Ovary (tissue), 3 donors: ENCODE results near the gene EYA2.

Source experiments
- EP300 ChIP-seq: sonication (generic); formaldehyde crosslinking; IDR thresholded peaks from one replicate; pipeline ENCODE4 v1.6.1; 2017; ENCODE audit warnings: antibody characterized with exemption
- TF ChIP-seq, protein P1 (sequence below), 3 donors: fragments of 450-650 bp in 2 of 3; fragments of 200-600 bp in 1 of 3; IDR thresholded peaks; one replicate each; pipeline versions ENCODE4 v1.5.1 to v1.8.0; 2016 to 2022; ENCODE audit warnings: antibody characterized with exemption in 3 of 3, mild to moderate bottlenecking in 1 of 3
- donor health status: DM: no; HTN: no; CAD: no.

DNA sequence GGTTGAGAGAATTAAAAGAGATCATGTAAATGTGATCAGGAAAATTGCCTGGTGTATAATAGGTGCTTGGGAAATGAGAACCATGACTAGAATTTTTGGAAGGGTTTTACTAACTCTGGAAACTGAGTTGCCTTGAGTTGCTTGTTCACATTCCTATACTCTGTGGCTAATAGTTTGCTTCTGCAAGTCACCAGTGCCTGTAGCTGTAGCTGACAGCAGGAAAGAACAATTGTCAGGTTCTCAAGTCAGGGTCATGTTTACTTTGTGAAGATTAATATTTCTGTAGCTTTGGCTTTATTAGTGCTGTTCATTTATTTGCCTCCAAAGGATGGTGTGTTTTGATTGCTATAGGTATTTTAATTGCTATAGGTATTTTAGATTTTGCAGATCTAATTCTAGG lies 86.5 kb downstream of the EYA2 start:
- no peak for TF ChIP-seq EP300
- TF ChIP-seq, protein P1, sequence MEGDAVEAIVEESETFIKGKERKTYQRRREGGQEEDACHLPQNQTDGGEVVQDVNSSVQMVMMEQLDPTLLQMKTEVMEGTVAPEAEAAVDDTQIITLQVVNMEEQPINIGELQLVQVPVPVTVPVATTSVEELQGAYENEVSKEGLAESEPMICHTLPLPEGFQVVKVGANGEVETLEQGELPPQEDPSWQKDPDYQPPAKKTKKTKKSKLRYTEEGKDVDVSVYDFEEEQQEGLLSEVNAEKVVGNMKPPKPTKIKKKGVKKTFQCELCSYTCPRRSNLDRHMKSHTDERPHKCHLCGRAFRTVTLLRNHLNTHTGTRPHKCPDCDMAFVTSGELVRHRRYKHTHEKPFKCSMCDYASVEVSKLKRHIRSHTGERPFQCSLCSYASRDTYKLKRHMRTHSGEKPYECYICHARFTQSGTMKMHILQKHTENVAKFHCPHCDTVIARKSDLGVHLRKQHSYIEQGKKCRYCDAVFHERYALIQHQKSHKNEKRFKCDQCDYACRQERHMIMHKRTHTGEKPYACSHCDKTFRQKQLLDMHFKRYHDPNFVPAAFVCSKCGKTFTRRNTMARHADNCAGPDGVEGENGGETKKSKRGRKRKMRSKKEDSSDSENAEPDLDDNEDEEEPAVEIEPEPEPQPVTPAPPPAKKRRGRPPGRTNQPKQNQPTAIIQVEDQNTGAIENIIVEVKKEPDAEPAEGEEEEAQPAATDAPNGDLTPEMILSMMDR (IDR thresholded peaks at IDR 0.05): no peak
